ENCODE data around the gene MGAT4C. TPM values are rescaled to one million over a fixed set of nuclear protein-coding genes. Genes with fewer than 3 reads are reported as not detected.

Gene MGAT4C
- total and polyA plus RNA-seq, 2 experiments from 2014 or later, result 2.9 to 4.8 TPM

DNA sequence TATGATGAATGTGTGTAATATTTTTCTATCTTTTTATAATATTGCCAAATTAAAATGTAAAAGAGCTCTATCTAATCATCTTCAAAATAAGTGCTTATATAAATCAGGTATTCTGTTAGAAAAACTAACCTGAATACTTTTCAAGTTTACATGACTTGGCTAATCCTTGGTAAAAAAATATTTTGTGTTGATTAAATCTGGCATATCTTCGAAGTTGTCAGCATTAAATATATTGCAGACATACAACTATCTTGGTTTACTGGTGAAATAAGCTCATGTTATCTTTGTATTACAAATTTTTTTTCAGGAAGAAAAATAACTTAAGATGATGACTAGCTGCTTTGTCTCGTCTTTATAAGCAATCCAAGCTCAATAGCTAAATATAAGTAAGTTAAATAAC lies 39.6 kb downstream of the MGAT4C start:
- Histone ChIP-seq H3K4me1 (ENCODE audit: insufficient read depth) (no peaks in the 10 kb centered on the region), H3K4me2 (no peak overlapping the region), H3K9me2 (replicated peaks; ENCODE audit: insufficient read depth) (no peaks in the 10 kb centered on the region), H4K20me1 (ENCODE audit: insufficient read depth, poor library complexity, severe bottlenecking) (no peaks in the 10 kb centered on the region), H3K27me3 (no peaks in the 10 kb centered on the region), H3K9me3 (ENCODE audit: low read depth) (no peaks in the 10 kb centered on the region), H3K79me2 (no peaks in the 10 kb centered on the region), H3K27ac (no peak overlapping the region), H3K36me3 (replicated peaks; ENCODE audit: insufficient read depth, low read depth) (no peaks in the 10 kb centered on the region), H3K4me3 (no peak overlapping the region), H2AFZ (no peak overlapping the region)
- no peak for TF ChIP-seq EZH2 (IDR thresholded peaks at IDR 0.05; ENCODE audit: borderline replicate concordance)
- TF ChIP-seq EZH2phosphoT487 (IDR thresholded peaks at IDR 0.05; ENCODE audit: low read depth, severe bottlenecking, unreplicated experiment), result no peak
- TF ChIP-seq, protein P1, sequence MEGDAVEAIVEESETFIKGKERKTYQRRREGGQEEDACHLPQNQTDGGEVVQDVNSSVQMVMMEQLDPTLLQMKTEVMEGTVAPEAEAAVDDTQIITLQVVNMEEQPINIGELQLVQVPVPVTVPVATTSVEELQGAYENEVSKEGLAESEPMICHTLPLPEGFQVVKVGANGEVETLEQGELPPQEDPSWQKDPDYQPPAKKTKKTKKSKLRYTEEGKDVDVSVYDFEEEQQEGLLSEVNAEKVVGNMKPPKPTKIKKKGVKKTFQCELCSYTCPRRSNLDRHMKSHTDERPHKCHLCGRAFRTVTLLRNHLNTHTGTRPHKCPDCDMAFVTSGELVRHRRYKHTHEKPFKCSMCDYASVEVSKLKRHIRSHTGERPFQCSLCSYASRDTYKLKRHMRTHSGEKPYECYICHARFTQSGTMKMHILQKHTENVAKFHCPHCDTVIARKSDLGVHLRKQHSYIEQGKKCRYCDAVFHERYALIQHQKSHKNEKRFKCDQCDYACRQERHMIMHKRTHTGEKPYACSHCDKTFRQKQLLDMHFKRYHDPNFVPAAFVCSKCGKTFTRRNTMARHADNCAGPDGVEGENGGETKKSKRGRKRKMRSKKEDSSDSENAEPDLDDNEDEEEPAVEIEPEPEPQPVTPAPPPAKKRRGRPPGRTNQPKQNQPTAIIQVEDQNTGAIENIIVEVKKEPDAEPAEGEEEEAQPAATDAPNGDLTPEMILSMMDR (IDR thresholded peaks at IDR 0.05; ENCODE audit: poor library complexity), result no peak
- WGBS (ENCODE audit: low lambda C conversion rate, missing lambda C conversion rate), result 62% methylated on average over 2 of the region's 2 CpGs
- DNase-seq (ENCODE audit: low spot score), result no peak

DNA sequence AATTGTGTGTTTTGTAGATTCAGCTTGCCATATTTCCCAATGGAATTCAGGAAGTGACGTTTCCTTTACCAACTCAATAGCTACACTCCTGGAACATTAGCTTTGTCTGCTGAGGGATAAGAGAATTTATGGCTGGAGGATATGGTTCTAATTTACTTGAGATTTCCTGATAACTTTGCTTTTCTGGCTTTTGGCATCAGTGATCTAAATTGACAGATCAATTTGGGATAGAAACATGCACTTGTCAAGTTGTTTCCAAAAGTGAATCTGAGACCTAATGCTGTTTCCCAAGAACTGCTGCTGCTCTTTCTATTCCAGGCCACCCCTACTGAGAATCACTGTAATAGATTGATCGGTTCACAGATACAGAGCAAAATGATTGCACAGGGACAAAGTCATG lies 43.2 kb downstream of the MGAT4C start:
- no peaks in the 10 kb centered on the region for H3K27me3 ChIP-seq
- H3K4me1 ChIP-seq (ENCODE audit: insufficient read depth), result no peaks in the 10 kb centered on the region
- no peaks in the 10 kb centered on the region for H3K36me3 ChIP-seq (replicated peaks; ENCODE audit: insufficient read depth, low read depth)
- no peaks in the 10 kb centered on the region for H3K9me3 ChIP-seq (ENCODE audit: low read depth)
- DNase-seq (ENCODE audit: low spot score), result no peak
- H2AFZ ChIP-seq, result no peak overlapping the region
- no peaks in the 10 kb centered on the region for H3K9me2 ChIP-seq (replicated peaks; ENCODE audit: insufficient read depth)
- no peak overlapping the region for H3K4me2 ChIP-seq
- no peak overlapping the region for H3K4me3 ChIP-seq
- WGBS (ENCODE audit: low lambda C conversion rate, missing lambda C conversion rate), result 81% methylated on average over 2 of the region's 2 CpGs
- H4K20me1 ChIP-seq (ENCODE audit: insufficient read depth, poor library complexity, severe bottlenecking), result no peaks in the 10 kb centered on the region
- H3K27ac ChIP-seq, result no peak overlapping the region
- no peaks in the 10 kb centered on the region for H3K79me2 ChIP-seq
- TF ChIP-seq, protein P1 (IDR thresholded peaks at IDR 0.05; ENCODE audit: poor library complexity), result no peak
- TF ChIP-seq EZH2 (IDR thresholded peaks at IDR 0.05; ENCODE audit: borderline replicate concordance) (no peak), EZH2phosphoT487 (IDR thresholded peaks at IDR 0.05; ENCODE audit: low read depth, severe bottlenecking, unreplicated experiment) (no peak)

DNA sequence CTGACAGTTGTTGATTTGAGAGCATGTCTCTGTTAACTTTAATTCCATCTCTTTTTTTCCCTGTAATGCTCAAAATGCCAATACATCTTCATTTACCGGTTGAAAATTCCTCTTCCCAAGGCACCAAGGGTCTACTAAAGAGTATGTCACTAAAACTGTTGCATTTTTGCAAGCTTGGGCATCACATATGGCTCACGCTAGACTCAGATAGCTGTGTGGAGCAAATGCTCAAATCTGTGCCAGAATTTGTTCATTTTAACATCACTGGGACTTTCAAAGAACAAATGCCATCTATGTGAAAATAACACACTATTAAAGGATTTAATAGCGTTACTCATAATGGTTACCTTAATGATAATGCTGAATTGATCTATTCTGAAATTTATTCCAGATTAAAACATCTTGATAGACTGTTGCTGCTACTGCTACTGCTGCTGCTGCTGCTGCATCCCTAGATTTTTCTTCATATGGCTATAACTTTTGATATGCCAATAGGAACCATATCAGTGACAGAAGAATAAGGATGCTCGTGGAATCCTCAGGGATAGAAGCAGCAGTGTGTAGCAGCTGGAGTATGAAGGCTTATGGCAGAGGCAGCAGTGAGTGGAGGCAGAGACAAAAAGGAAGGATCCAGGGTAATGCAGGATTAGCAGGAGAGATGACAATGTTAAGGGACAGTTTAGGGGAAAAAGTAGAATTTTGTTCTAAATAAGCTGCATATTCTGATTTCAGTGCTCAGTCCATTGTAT lies 57.3 kb downstream of the MGAT4C start:
- TF ChIP-seq EZH2 (IDR thresholded peaks at IDR 0.05; ENCODE audit: borderline replicate concordance), result no peak
- no peak for TF ChIP-seq EZH2phosphoT487 (IDR thresholded peaks at IDR 0.05; ENCODE audit: low read depth, severe bottlenecking, unreplicated experiment)
- TF ChIP-seq, protein P1 (IDR thresholded peaks at IDR 0.05; ENCODE audit: poor library complexity), result no peak
- Histone ChIP-seq H3K27me3 (no peaks in the 10 kb centered on the region), H3K9me3 (ENCODE audit: low read depth) (no peaks in the 10 kb centered on the region), H3K4me1 (ENCODE audit: insufficient read depth) (no peaks in the 10 kb centered on the region), H3K4me3 (no peak overlapping the region), H3K9me2 (replicated peaks; ENCODE audit: insufficient read depth) (no peaks in the 10 kb centered on the region), H3K4me2 (no peak overlapping the region), H3K79me2 (no peaks in the 10 kb centered on the region), H3K27ac (no peak overlapping the region), H3K36me3 (replicated peaks; ENCODE audit: insufficient read depth, low read depth) (no peaks in the 10 kb centered on the region), H2AFZ (no peak overlapping the region), H4K20me1 (ENCODE audit: insufficient read depth, poor library complexity, severe bottlenecking) (no peaks in the 10 kb centered on the region)
- 79% methylated on average over 4 of the region's 4 CpGs for WGBS (ENCODE audit: low lambda C conversion rate, missing lambda C conversion rate)
- no peak for DNase-seq (ENCODE audit: low spot score)

All from hepatocyte (in vitro differentiated cells).